GM18499 (cell line): ENCODE data around the gene NFASC.

Source experiments
- ATAC-seq: cut with Tn5 transposase; IDR thresholded peaks from one replicate; pipeline ENCODE4 v1.9.1; 2021; ENCODE audit warnings: moderate number of reproducible peaks; ENCODE audit not compliant: insufficient read depth, unreplicated experiment

The NFASC gene

DNA sequence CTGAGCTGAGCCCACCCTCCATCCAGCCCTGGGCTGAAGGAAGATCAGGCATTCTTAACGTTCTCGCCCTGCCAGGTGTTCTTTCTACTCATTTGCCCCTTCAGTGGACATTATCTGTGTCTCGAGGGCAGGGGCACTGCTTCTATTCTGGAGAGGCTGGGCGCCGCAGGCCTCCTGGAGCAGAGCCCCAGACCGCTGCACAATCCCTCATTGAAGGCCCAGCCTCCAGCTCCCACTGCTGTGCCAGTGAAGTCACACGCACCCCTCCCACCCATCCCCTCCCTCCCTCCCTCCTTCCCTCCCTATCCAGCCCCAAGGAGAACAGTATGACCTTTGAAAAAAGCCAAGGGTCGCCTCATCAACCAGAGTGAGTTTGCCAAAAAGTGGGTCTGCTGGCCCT, 76.7 kb downstream of the NFASC start:
- ATAC-seq = no peak

DNA sequence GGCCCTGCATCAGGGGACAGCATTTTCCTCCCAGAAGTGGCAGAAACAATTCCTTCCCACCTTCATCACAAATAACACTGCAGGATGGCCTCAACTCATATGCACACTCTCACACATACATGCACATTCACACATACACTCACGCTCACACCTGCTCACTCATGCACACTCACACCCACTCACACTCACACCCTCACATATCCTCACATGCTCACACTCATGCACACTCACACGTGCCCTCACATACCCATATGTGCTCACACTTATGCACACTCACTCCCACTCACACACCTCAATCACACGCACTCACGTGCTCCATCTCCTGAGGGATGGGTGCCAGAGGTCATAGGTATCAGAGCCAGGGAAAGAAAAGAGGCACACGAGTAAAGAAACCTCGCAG, 77.1 kb downstream of the NFASC start:
- ATAC-seq = no peak

- no peak for ATAC-seq
These were observed 79.8 kb downstream of the NFASC start for GRCh38 chr1:204950353-204951001.

- no peak for ATAC-seq
These were observed 88.0 kb downstream of the NFASC start for GRCh38 chr1:204958317-204959307.

- no peak for ATAC-seq
These were observed 88.7 kb downstream of the NFASC start for GRCh38 chr1:204959374-204959773.

DNA sequence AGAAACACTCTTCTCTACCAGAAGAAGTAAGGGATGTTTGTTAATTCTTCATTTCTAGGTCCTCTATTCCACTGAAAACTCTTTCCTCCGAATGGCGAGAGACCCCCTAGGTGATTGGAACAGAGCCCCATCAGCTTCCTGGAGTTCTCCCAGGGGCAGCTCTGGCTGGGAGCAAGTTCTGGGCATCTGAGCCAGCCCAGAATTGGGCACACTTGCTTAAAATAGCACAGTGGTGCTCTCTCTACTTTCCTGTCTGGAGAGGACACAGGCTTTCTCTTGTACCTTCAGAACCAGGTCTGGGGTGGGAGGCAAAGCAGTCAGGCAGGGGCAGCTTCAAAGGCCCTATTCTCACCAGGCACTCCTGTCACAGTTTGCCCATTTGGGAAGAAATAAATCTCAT, 89.2 kb downstream of the NFASC start:
- no peak for ATAC-seq

DNA sequence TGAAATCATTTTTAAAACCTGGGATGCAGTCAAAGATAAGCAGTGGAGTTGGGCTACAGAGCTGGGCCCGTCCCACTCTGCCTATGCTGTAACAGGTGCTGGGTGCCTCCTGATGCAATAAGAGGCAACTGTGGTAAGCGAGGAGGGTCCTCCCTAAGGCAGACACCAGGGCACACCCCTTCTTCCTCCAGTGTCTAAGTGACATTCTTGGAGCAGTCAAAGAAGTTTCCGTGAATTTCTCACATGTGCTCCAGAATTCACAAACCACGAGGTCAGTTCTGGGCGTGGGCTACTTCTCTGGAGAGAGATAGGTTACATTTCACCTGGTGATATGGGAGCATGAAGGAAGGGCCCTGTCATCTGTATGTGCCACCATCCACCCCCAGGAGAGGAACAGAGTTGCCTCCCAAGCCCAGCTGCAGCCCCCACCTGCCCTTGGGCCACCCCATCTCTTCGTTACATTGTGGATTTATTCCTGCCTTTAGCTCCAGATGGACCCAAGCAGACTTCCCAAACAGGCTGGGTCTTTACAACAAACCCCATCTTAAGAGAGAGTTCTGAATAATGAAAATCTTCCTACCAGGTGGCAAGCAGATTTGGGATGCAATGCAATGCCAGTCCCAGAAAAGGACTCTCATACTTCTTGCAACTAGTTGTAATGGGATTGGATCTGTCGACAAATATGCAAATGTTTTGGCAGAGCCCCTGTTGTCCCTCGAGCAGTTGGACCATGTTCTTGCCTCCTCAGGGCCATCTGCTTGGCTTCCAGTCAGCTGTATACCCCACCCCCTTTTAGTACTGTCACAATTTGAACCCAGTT, 89.9 kb downstream of the NFASC start:
- no peak for ATAC-seq

- no peak for ATAC-seq
These were observed 91.2 kb downstream of the NFASC start for GRCh38 chr1:204961765-204962419.

DNA sequence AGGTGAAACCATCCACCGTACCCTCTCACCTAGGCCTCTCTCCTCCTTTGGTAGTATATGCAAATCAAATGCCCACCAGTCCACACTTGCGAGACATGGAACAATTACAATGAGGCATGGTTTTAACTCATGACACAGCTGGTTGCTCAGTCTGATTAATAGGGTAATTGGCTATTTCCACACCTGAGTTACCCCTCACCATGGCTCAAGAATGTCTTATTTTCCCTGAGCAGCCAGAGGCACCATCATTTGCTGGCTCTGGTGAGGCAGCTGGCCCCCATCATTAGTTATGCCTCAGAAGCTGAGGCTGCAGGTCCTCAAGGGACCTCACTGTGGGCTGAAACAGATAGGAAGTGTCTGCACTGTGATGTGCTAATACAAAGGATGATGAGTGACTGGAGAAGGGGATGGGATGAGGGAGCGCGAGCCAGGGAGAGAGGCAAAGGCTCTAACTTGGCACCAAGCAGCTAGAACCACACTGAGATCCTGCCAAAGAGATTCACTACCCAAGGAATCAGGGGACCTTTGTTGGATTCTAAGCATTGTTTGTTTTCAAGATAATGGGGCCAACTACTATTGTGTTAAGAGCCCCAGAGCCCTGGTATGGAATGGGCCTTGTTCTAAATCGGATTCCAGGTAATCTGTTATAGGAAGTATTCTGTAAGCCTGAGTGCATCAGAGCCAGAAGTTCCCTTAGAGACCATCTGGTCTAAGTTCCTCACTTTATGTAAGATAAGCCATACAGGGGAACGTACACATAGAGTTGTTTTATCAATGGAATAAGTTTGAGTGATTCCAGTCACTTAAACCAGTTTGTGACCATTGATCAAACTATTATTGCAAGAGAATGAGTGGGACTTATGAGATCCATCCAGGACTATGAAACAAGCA, 92.3 kb downstream of the NFASC start:
- no peak for ATAC-seq

DNA sequence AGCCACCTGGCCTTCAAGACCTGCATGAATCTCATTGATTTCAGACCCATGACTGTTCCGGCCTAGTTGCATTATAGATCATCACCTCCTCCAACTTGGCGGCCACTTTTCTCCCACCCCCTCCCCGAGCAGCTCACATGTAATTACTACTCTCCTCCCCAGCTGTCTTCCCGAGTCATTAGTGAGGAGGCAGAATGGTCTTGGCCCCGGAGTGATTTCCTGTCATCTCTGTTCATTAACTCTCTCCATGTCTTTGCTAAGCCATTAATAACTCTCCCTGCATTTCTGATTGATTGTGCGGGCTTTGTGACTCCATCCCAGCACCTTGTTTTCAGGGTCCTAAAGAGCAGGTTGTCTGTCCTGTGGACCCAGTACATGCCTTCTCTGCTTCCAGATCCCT, 96.8 kb downstream of the NFASC start:
- ATAC-seq = no peak

DNA sequence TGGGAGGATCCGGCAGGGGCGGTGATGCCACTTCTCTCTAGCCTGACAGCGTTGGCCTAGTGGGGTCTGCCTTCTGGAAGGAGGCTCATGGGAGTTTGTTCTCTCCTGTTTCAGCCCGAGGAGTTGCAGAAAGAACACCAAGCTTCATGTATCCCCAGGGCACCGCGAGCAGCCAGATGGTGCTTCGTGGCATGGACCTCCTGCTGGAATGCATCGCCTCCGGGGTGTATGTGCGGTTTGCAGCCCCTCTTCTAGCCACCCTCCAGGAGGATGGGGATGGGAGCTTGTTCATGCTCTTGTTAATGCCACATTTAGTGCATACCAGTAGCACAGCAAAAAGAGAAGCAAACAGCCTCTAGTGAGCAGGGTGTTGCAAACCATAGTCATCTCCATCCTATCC, 97.5 kb downstream of the NFASC start:
- no peak for ATAC-seq

DNA sequence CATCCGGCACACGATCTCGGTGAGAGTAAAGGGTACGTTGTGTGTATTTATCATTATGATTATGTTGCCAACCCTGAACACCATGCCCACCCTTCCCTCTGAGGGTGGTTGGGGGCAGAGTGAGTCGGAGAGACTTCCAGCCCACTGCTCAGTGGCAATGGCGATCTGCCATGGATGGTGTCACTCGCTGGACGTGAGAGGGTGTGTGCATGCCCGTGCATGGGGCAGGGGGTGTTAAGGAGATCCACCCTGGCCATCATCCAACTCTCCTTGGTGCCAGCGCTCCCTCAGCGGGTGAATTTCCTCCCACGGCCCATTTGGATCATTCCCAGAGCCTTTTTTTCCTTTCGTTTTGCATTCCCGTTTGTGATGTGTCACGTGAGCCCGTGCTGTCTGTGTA, 98.3 kb downstream of the NFASC start:
- ATAC-seq = no peak

DNA sequence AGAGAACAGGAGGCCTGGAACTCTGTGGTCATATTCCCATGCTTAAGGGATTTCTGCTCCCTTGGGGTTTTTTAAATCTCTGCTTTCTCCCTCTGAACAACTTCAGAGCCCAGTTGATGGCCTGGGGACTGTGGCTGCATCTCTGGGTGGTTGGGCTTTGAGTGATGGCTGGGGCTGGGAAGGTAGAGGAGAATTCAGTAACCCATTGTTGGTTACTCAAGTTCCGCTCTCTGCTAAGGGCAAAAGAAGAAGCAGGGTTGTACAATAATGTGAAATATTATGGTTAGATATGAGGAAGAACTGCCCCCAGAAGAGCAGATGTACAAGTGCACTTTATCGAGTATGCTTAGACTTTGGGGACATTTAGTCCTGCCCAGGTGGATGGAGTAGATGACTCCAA, 100.3 kb downstream of the NFASC start:
- ATAC-seq = no peak

DNA sequence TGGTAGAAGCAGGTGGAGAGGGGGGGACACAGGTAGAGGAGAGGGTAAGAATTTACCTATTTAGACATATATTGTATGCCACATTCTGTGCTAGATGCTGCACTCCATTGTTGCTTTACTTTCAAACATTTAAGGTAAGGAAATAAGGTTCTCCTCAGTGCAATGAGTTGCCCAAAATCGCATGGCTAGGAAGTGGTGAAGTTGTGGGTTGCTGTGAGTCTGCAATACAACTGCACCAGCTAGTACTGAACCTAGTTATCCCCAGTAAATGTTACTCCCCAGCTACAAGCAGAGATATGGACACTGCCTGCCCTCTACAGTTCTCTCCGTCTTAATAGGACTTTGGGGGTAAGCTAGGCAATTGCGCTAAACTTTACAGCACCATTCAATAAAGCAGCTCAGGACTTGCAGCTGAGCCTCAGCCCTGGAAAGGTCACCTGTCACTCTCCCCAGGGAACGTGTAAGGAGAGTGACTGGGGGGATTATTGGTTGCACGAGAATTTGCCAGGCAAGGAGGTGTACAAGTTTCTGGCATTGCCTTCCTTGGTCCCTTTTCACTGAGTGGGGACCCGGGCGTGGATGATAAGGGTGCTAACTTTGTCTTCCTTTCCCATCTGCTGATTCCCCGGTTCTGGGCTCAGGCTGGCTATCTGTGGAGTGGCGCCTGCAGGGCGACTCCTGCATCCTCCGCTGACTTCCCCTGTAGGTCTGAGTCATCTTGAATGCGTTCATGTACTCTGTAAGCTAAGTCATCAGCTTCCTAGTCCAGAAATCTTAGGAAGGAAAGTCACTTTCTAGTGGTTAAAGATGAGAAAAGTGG, 101.1 kb downstream of the NFASC start:
- no peak for ATAC-seq

- no peak for ATAC-seq
These were observed 101.8 kb downstream of the NFASC start for GRCh38 chr1:204972426-204972825.

- ATAC-seq = no peak
These were observed 102.8 kb downstream of the NFASC start for GRCh38 chr1:204973449-204973848.

GRCh38 chr1:204974327-204974726, 103.7 kb downstream of the NFASC start:
- ATAC-seq = no peak

DNA sequence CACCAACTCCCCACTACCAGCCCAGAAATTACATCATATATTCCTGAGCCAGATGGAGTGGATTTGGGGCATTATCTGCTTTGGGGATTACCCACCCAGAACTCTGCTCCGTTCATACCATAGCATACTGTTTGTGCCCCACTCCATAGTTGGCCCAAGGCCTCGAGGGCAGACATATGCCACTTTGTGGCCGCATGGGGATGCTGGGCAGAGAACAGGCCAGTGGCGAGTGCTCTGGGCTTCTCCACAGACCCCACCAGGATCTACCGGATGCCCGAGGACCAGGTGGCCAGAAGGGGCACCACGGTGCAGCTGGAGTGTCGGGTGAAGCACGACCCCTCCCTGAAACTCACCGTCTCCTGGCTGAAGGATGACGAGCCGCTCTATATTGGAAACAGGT, 104.4 kb downstream of the NFASC start:
- no peak for ATAC-seq
